WTC11 (cell line): ENCODE data around the gene PPARD. TPM values are rescaled to one million over a fixed set of nuclear protein-coding genes. Genes with fewer than 3 reads are reported as not detected.
A peak's percentile ranks its signal among the peaks of the same experiment; 100 is the strongest.

Source experiments
- ATAC-seq: fragments of 200-7000 bp; cut with Tn5 transposase; 2 replicates; pipeline ENCODE4 v1.10.0; 2021; ENCODE audit warnings: mild to moderate bottlenecking, moderate library complexity
- Bru-seq: library from RNA; stranded (reverse); fragments of 400-500 nt; gene quantifications from one replicate; lab custom pipeline; 2021; lab: Mats Ljungman, UMichigan
- CTCF ChIA-PET: fragments of 300-600 bp; sonication (Branson Sonifier 250); formaldehyde crosslinking; loops from one replicate; lab custom pipeline; 2021; ENCODE audit warnings: antibody characterized with exemption; lab: Charles Lee
- POLR2A ChIA-PET: fragments of 350-600 bp; sonication (Branson Sonifier 250); formaldehyde crosslinking; loops from one replicate; lab custom pipeline; 2021; ENCODE audit warnings: antibody characterized with exemption; lab: Charles Lee
- DNase-seq: peaks from one replicate; pipeline ENCODE4 v3.0.0; 2021; ENCODE audit warnings: low spot score
- H3K27ac Mint-ChIP-seq: 2 replicates; pipeline ENCODE4 v1.8.0; 2021; ENCODE audit warnings: mixed read lengths
- H3K27me3 Mint-ChIP-seq: 2 replicates; pipeline ENCODE4 v1.8.0; 2021; ENCODE audit warnings: low read depth, mild to moderate bottlenecking, moderate library complexity, mixed read lengths
- H3K36me3 Mint-ChIP-seq: 2 replicates; pipeline ENCODE4 v1.8.0; 2021; ENCODE audit warnings: mixed read lengths
- H3K4me1 Mint-ChIP-seq: 2 replicates; pipeline ENCODE4 v1.8.0; 2022; ENCODE audit warnings: mixed read lengths
- H3K4me3 Mint-ChIP-seq: 2 replicates; pipeline ENCODE4 v1.8.0; 2021; ENCODE audit warnings: mild to moderate bottlenecking, moderate library complexity, mixed read lengths
- H3K9me3 Mint-ChIP-seq: 2 replicates; pipeline ENCODE4 v1.8.0; 2021; ENCODE audit warnings: mixed read lengths
- ATF1 ChIP-seq: sonication (generic); formaldehyde crosslinking; IDR thresholded peaks from 2 replicates; pipeline ENCODE4 v1.8.1; 2023; ENCODE audit warnings: mild to moderate bottlenecking, moderate library complexity, missing genetic modification reagents
- CREM ChIP-seq: sonication (generic); formaldehyde crosslinking; IDR thresholded peaks from 2 replicates; pipeline ENCODE4 v1.8.1; 2022; ENCODE audit warnings: mild to moderate bottlenecking, missing genetic modification reagents, moderate library complexity
- ETV6 ChIP-seq: sonication (generic); formaldehyde crosslinking; IDR thresholded peaks from 2 replicates; pipeline ENCODE4 v1.8.1; 2022; ENCODE audit warnings: mild to moderate bottlenecking, missing genetic modification reagents
- FOXP1 ChIP-seq: sonication (generic); formaldehyde crosslinking; IDR thresholded peaks from 2 replicates; pipeline ENCODE4 v1.8.0; 2022; ENCODE audit warnings: missing genetic modification reagents, mild to moderate bottlenecking, moderate library complexity, borderline replicate concordance
- GABPB1 ChIP-seq: sonication (generic); formaldehyde crosslinking; IDR thresholded peaks from 2 replicates; pipeline ENCODE4 v1.8.1; 2023; ENCODE audit warnings: mild to moderate bottlenecking, missing genetic modification reagents
- MYBL2 ChIP-seq: sonication (generic); formaldehyde crosslinking; IDR thresholded peaks from 2 replicates; pipeline ENCODE4 v1.8.1; 2023; ENCODE audit warnings: mild to moderate bottlenecking, moderate library complexity, missing genetic modification reagents
- NFE2L1 ChIP-seq: sonication (generic); formaldehyde crosslinking; IDR thresholded peaks from 2 replicates; pipeline ENCODE4 v1.8.1; 2023; ENCODE audit warnings: missing genetic modification reagents
- NFYB ChIP-seq: sonication (generic); formaldehyde crosslinking; conservative IDR thresholded peaks from 2 replicates; pipeline ENCODE4 v1.8.0; 2022; ENCODE audit warnings: low read depth, missing genetic modification reagents
- NR2C2 ChIP-seq: sonication (generic); formaldehyde crosslinking; IDR thresholded peaks from 2 replicates; pipeline ENCODE4 v1.8.0; 2022; ENCODE audit warnings: mild to moderate bottlenecking, missing genetic modification reagents
- RORB ChIP-seq: fragments of 250-450 bp; sonication (Bioruptor Pico); IDR thresholded peaks from 2 replicates; pipeline ENCODE4 v1.9.0; 2021; ENCODE audit warnings: mild to moderate bottlenecking
- SOX15 ChIP-seq: fragments of 250-450 bp; sonication (Bioruptor Pico); IDR thresholded peaks from 2 replicates; pipeline ENCODE4 v1.9.0; 2021; ENCODE audit warnings: mild to moderate bottlenecking
- SP1 ChIP-seq: sonication (generic); formaldehyde crosslinking; conservative IDR thresholded peaks from 2 replicates; pipeline ENCODE4 v1.8.1; 2022; ENCODE audit warnings: missing genetic modification reagents
- ZNF121 ChIP-seq: sonication (generic); formaldehyde crosslinking; IDR thresholded peaks from 2 replicates; pipeline ENCODE4 v1.8.0; 2023; ENCODE audit warnings: missing genetic modification reagents
- long read RNA-seq, 3 experiments: library from RNA in 1 of 3; library from capped mRNA in 1 of 3; library from polyadenylated mRNA in 1 of 3; unstranded in 2 of 3; stranded (forward) in 1 of 3; transcript quantifications; one replicate each; pipeline ENCODE4 v2.0.0, GENCODE V29; 2021
- total RNA-seq: library from RNA; stranded (reverse); gene quantifications from 3 replicates; pipeline ENCODE4 v1.2.3, GENCODE V29; 2021
- TF ChIP-seq, protein P1 (sequence below): fragments of 200-600 bp; IDR thresholded peaks from 2 replicates; pipeline ENCODE4 v1.8.0; 2022; ENCODE audit warnings: antibody characterized with exemption
- TF ChIP-seq, protein P2 (sequence below): sonication (generic); formaldehyde crosslinking; IDR thresholded peaks from 2 replicates; pipeline ENCODE4 v1.8.0; 2022; ENCODE audit warnings: mild to moderate bottlenecking, missing genetic modification reagents
- TF ChIP-seq, protein P3 (sequence below): sonication (generic); formaldehyde crosslinking; IDR thresholded peaks from 2 replicates; pipeline ENCODE4 v1.8.1; 2023; ENCODE audit warnings: mild to moderate bottlenecking, moderate library complexity, missing genetic modification reagents
- TF ChIP-seq, protein P4 (sequence below): sonication (generic); formaldehyde crosslinking; IDR thresholded peaks from 2 replicates; pipeline ENCODE4 v1.8.1; 2022; ENCODE audit warnings: mild to moderate bottlenecking, missing genetic modification reagents, moderate library complexity, borderline replicate concordance
- TF ChIP-seq, protein P5 (sequence below): sonication (generic); formaldehyde crosslinking; IDR thresholded peaks from 2 replicates; pipeline ENCODE4 v1.8.1; 2022; ENCODE audit warnings: mild to moderate bottlenecking, moderate library complexity, missing genetic modification reagents
- TF ChIP-seq, protein P6 (sequence below): sonication (generic); formaldehyde crosslinking; IDR thresholded peaks from 2 replicates; pipeline ENCODE4 v1.8.1; 2022; ENCODE audit warnings: missing genetic modification reagents, borderline replicate concordance
- TF ChIP-seq, protein P7 (sequence below): sonication (generic); formaldehyde crosslinking; IDR thresholded peaks from 2 replicates; pipeline ENCODE4 v1.8.0; 2022; ENCODE audit warnings: mild to moderate bottlenecking, missing genetic modification reagents
- TF ChIP-seq, protein P8 (sequence below): sonication (generic); formaldehyde crosslinking; IDR thresholded peaks from 2 replicates; pipeline ENCODE4 v1.8.1; 2023; ENCODE audit warnings: mild to moderate bottlenecking, missing genetic modification reagents
- TF ChIP-seq, protein P9 (sequence below): sonication (generic); formaldehyde crosslinking; IDR thresholded peaks from 2 replicates; pipeline ENCODE4 v1.8.0; 2023; ENCODE audit warnings: mild to moderate bottlenecking, missing genetic modification reagents

The PPARD gene
- total RNA-seq (14.7 to 17.1 TPM (median 16.8 TPM) in 3 replicates), Bru-seq, nascent RNA (percentile 55 among the genes with signal in this experiment)
- long read RNA-seq, experiment 1, transcript PPARD-203 (8 exons, 3,747 nt), result major isoform, 37 of 92 reads
- long read RNA-seq, experiment 1, partial matches to known transcripts, result 13 of 92 reads
- long read RNA-seq, experiment 1, other reads (novel, unspliced or antisense), result 40 of 92 reads
- long read RNA-seq, experiment 2, partial matches to known transcripts, result 16 of 22 reads
- long read RNA-seq, experiment 2, other reads (novel, unspliced or antisense), result 2 of 22 reads
- long read RNA-seq, experiment 3, partial matches to known transcripts, result 2 of 5 reads
- long read RNA-seq, experiment 3, other reads (novel, unspliced or antisense), result 3 of 5 reads

DNA sequence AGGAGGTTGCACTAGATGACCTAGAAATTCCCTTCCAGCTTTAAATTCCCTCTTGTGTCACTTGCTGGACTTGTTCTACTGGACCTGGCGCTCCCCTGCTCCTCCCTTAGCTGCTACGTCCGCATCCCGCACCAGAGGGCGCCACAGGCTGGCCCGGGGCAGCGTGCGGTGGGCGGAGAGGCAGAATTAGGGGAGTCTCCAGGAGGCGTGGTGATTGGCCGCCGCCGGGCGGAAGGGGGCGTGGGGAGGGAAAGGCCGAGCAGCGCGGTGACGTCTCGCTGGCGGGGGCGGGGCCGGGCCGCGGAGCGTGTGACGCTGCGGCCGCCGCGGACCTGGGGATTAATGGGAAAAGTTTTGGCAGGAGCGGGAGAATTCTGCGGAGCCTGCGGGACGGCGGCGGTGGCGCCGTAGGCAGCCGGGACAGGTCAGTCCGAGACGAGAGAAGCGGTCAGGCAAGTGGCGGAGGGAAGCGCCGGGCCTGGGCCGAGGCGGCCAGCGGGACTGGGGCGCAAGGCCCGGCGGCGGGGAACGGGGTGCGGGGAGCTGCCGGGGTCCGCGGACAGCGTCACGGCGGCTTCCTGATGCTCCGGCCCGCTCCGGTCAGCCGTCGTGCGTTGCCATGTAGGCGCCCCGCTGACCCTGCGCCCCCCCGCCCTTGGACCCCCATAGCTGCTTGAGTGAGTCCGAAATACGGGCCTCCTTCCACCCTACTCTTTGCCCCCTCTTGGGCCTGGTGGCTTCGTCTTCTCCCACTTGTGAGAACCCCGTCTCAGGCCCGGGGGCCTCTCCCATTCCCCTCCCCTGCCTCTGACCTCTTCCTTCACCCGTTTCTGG is at the start of gene PPARD:
PPARD (plus strand) TSS at position 301 of the 834 bp plus-strand sequence. CDS start 68,530 bp downstream, outside the sequence.
- Mint-ChIP-seq H3K27ac (peak within 1 kb of the TSS; percentile 87), H3K9me3 (peaks cover 6% of the 10 kb centered on the region), H3K4me1 (peaks cover 20% of the 10 kb centered on the region), H3K27me3 (peaks cover 8% of the 10 kb centered on the region), H3K36me3 (no peaks in the 10 kb centered on the region; the same call in 1 of the 2 replicates), H3K4me3 (peak within 1 kb of the TSS; percentile 86)
- ATAC-seq (peak; percentile 97), DNase-seq (peak; percentile 99)
- CTCF ChIA-PET, result interaction anchor here (0.5 to 6.8 kb wide), 57 partner anchors 9 to 292 kb away, joined by 3 to 157 read pairs (median 4); partner anchors contain the start of genes DEF6, FANCE, RPL10A and TEAD3
- POLR2A ChIA-PET, result interaction anchor here (0.6 to 1.2 kb wide), 8 partner anchors 49 to 148 kb away, joined by 3 to 7 read pairs (median 3); no protein-coding TSS in a partner anchor
- TF ChIP-seq, protein P1, sequence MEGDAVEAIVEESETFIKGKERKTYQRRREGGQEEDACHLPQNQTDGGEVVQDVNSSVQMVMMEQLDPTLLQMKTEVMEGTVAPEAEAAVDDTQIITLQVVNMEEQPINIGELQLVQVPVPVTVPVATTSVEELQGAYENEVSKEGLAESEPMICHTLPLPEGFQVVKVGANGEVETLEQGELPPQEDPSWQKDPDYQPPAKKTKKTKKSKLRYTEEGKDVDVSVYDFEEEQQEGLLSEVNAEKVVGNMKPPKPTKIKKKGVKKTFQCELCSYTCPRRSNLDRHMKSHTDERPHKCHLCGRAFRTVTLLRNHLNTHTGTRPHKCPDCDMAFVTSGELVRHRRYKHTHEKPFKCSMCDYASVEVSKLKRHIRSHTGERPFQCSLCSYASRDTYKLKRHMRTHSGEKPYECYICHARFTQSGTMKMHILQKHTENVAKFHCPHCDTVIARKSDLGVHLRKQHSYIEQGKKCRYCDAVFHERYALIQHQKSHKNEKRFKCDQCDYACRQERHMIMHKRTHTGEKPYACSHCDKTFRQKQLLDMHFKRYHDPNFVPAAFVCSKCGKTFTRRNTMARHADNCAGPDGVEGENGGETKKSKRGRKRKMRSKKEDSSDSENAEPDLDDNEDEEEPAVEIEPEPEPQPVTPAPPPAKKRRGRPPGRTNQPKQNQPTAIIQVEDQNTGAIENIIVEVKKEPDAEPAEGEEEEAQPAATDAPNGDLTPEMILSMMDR, result peak; percentile 93
- TF ChIP-seq MYBL2 (CRISPR knock-in tag) (0 out of 2 replicates have a peak, but pooled peaks have one; percentile 37), SP1 (peak; percentile 96), SOX15 (CRISPR knock-in tag) (no peak), GABPB1 (CRISPR knock-in tag) (peak; percentile 74; the same call in 1 of the 2 replicates), RORB (CRISPR knock-in tag) (no peak), ETV6 (CRISPR knock-in tag) (peak; percentile 52; the same call in 1 of the 2 replicates), CREM (CRISPR knock-in tag) (peak; percentile 79; the same call in 1 of the 2 replicates), NR2C2 (CRISPR knock-in tag) (no peak), FOXP1 (peak; percentile 76; the same call in 1 of the 2 replicates), ZNF121 (CRISPR knock-in tag) (peak; percentile 13; the same call in 1 of the 2 replicates), ATF1 (CRISPR knock-in tag) (no peak), NFE2L1 (no peak), NFYB (CRISPR knock-in tag) (peak; percentile 25; the same call in 1 of the 2 replicates)
- TF ChIP-seq, protein P2, sequence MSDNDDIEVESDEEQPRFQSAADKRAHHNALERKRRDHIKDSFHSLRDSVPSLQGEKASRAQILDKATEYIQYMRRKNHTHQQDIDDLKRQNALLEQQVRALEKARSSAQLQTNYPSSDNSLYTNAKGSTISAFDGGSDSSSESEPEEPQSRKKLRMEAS, result 0 out of 2 replicates have a peak, but pooled peaks have one; percentile 57
- TF ChIP-seq, protein P3, sequence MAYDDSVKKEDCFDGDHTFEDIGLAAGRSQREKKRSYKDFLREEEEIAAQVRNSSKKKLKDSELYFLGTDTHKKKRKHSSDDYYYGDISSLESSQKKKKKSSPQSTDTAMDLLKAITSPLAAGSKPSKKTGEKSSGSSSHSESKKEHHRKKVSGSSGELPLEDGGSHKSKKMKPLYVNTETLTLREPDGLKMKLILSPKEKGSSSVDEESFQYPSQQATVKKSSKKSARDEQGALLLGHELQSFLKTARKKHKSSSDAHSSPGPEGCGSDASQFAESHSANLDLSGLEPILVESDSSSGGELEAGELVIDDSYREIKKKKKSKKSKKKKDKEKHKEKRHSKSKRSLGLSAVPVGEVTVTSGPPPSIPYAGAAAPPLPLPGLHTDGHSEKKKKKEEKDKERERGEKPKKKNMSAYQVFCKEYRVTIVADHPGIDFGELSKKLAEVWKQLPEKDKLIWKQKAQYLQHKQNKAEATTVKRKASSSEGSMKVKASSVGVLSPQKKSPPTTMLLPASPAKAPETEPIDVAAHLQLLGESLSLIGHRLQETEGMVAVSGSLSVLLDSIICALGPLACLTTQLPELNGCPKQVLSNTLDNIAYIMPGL (CRISPR knock-in tag), result peak; percentile 87
- TF ChIP-seq, protein P4, sequence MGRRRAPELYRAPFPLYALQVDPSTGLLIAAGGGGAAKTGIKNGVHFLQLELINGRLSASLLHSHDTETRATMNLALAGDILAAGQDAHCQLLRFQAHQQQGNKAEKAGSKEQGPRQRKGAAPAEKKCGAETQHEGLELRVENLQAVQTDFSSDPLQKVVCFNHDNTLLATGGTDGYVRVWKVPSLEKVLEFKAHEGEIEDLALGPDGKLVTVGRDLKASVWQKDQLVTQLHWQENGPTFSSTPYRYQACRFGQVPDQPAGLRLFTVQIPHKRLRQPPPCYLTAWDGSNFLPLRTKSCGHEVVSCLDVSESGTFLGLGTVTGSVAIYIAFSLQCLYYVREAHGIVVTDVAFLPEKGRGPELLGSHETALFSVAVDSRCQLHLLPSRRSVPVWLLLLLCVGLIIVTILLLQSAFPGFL (CRISPR knock-in tag), result no peak
- TF ChIP-seq, protein P5, sequence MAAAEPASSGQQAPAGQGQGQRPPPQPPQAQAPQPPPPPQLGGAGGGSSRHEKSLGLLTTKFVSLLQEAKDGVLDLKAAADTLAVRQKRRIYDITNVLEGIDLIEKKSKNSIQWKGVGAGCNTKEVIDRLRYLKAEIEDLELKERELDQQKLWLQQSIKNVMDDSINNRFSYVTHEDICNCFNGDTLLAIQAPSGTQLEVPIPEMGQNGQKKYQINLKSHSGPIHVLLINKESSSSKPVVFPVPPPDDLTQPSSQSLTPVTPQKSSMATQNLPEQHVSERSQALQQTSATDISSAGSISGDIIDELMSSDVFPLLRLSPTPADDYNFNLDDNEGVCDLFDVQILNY, result peak; percentile 66; the same call in 1 of the 2 replicates
- TF ChIP-seq, protein P6, sequence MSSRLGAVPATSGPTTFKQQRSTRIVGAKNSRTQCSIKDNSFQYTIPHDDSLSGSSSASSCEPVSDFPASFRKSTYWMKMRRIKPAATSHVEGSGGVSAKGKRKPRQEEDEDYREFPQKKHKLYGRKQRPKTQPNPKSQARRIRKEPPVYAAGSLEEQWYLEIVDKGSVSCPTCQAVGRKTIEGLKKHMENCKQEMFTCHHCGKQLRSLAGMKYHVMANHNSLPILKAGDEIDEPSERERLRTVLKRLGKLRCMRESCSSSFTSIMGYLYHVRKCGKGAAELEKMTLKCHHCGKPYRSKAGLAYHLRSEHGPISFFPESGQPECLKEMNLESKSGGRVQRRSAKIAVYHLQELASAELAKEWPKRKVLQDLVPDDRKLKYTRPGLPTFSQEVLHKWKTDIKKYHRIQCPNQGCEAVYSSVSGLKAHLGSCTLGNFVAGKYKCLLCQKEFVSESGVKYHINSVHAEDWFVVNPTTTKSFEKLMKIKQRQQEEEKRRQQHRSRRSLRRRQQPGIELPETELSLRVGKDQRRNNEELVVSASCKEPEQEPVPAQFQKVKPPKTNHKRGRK (CRISPR knock-in tag), result no peak
- TF ChIP-seq, protein P7, sequence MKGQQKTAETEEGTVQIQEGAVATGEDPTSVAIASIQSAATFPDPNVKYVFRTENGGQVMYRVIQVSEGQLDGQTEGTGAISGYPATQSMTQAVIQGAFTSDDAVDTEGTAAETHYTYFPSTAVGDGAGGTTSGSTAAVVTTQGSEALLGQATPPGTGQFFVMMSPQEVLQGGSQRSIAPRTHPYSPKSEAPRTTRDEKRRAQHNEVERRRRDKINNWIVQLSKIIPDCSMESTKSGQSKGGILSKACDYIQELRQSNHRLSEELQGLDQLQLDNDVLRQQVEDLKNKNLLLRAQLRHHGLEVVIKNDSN (CRISPR knock-in tag), result no peak
- TF ChIP-seq, protein P8, sequence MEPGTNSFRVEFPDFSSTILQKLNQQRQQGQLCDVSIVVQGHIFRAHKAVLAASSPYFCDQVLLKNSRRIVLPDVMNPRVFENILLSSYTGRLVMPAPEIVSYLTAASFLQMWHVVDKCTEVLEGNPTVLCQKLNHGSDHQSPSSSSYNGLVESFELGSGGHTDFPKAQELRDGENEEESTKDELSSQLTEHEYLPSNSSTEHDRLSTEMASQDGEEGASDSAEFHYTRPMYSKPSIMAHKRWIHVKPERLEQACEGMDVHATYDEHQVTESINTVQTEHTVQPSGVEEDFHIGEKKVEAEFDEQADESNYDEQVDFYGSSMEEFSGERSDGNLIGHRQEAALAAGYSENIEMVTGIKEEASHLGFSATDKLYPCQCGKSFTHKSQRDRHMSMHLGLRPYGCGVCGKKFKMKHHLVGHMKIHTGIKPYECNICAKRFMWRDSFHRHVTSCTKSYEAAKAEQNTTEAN, result no peak
- TF ChIP-seq, protein P9, sequence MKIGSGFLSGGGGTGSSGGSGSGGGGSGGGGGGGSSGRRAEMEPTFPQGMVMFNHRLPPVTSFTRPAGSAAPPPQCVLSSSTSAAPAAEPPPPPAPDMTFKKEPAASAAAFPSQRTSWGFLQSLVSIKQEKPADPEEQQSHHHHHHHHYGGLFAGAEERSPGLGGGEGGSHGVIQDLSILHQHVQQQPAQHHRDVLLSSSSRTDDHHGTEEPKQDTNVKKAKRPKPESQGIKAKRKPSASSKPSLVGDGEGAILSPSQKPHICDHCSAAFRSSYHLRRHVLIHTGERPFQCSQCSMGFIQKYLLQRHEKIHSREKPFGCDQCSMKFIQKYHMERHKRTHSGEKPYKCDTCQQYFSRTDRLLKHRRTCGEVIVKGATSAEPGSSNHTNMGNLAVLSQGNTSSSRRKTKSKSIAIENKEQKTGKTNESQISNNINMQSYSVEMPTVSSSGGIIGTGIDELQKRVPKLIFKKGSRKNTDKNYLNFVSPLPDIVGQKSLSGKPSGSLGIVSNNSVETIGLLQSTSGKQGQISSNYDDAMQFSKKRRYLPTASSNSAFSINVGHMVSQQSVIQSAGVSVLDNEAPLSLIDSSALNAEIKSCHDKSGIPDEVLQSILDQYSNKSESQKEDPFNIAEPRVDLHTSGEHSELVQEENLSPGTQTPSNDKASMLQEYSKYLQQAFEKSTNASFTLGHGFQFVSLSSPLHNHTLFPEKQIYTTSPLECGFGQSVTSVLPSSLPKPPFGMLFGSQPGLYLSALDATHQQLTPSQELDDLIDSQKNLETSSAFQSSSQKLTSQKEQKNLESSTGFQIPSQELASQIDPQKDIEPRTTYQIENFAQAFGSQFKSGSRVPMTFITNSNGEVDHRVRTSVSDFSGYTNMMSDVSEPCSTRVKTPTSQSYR, result no peak
